Measurements from ENCODE around the gene CPT1B.

GRCh38 chr22:50560034-50560433 is 18.2 kb downstream of the CPT1B start:
- no peak for TF ChIP-seq CTCF (conservative IDR thresholded peaks at IDR 0.05 in 1 of 2, IDR thresholded peaks at IDR 0.05 in 1 of 2; ENCODE audit: low read depth in 1 of 2, low read length in 2 of 2)
- TF ChIP-seq EZH2 (IDR thresholded peaks at IDR 0.05; ENCODE audit: low read length, missing control alignments) = no peak
